ENCODE data around the gene KRTAP4-7.
"Not testable (repeated sequence)": the region's sequence is repeated elsewhere in the genome, so short reads cannot be mapped to it uniquely, and the experiment has no call there.

The KRTAP4-7 gene

DNA sequence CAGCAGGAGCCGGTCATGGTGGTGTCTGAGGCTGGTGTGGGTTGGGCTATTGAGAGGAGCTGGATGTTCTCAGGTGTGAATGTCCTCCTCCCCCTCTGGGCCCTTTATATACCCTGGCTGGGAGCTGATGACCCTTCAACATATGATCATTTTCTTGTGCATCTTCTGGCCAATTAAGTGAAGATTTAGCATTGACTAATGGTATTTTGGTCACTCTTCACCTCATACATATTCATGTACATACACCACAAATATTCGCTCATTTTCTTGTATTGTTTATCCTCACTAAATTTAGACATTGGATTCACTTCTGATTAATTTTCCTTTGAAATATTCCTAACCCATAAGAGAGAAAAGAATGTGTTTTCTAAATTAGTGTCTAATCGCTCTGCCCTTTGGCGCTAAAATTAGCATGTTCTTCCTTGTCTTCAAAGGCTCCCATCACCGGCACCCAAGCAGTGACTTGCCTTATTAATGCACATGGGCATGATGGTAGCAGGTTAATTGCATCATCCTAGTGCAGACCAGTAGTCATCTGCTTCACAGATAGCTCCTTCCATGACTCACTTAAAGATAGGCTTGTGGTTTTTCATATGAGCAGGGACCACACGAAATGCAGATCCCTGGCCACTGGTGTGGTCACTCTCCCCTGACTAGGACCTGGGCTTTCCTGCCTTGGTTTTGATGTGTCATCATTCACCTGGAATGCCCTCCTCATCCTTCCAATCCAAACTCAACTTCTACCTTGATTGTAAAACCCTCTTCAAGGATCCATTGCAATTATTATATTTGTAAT is 17.9 kb upstream of the KRTAP4-7 start, which contains the start of gene KRTAP2-4:
Gene KRTAP2-4, minus strand, starts transcription at position 51 of the 796 bp plus-strand sequence. Its CDS starts 34 bp downstream, at position 17.
- DNase-seq, result no peak

- no peak for DNase-seq
These were observed 16.7 kb upstream of the KRTAP4-7 start for GRCh38 chr17:41067281-41067680.

- DNase-seq, result no peak
These were observed 14.9 kb upstream of the KRTAP4-7 start for GRCh38 chr17:41069031-41069430.

DNA sequence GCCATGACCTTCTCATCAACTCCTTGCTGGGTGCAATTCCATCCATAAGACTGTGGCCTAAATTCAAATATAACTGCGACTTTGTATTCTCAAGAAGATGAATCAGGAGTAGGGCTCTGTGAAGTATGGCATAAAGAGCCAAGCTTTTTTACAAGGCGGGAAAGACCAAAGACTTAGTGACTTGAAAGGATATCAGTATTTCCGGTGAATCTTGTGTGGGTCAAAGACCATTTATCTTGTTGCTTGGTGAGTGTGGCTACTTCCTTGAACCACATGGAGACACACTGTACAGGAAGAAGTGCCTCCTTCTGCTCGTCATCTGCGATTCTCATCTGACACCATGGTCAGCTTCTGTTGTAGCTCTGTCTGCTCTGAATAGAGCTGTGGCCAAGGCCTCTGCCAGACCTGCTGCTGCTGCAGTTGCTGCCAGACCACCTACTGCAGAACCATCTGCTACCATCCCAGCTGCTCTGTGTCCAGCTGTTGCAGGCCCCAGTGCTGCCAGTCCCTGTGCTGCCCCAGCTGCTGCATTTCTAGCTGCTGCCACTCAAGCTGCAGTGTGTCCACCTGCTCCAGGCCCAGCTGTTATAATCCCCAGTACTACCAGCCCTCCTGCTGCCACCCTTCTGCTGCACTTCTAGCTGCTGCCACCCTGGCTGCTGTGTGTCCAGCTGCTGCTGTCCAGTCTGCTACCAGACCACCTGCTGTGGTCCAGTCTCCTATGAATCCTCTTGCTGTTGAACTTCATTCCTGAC is 12.2 kb upstream of the KRTAP4-7 start:
- DNase-seq, result peak in 1 of 3 experiments; percentile 24

- no peak for DNase-seq
These were observed 10.3 kb upstream of the KRTAP4-7 start for GRCh38 chr17:41073676-41074075.

GRCh38 chr17:41076788-41077187 is 7.2 kb upstream of the KRTAP4-7 start:
- no peak for DNase-seq

GRCh38 chr17:41082626-41083025 is 1.3 kb upstream of the KRTAP4-7 start:
- DNase-seq, result peak in 1 of 3 experiments; percentile 12

DNA sequence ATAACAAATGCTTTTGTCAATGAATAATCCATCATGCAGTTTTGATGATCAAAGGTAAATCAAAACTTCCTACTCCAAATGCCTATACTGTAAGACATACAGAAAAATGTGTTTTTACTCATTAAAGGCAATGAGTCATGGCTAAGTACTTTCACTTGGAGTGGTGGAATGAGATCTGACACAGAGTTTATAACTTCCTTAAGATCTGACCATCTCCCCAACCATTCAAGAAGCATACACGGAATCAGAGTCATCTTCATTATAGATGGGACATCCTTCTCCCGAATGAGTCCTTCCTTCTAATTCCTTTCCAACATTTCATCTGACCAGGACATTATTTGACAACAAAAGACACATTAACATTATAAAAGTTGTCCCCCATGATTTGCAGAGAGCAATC is 523 bp upstream of the KRTAP4-7 start:
- not testable (repeated sequence) for DNase-seq

DNA sequence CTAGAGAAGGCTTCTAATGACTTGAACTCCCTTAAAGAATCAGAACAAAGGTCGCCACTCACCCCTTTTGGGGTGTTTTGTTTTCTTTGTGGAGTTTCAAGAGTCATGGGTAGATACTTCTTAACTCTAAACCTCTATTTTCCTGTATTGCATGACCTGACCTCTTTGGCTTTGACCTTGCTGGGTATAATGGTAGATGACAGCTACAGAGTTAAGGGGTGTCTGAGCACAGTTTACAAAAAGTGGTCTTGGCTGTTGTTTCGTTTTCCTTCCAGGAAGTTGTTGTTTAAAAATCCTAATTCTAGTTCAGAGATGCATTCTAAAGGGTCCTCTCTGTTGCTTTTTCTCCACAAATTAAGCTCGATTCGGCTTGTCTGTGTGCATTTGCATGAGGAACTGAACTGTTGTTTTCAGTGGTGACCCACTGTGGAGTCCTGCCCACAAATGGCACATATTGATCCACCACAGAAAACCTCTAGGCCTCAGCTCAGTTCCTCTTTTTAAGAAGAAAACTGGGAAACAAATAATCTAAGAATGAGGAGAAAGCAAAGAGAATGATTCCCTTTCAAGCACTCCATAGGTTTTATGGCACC is 4.9 kb downstream of the KRTAP4-7 start:
- not testable (repeated sequence) for DNase-seq

DNA sequence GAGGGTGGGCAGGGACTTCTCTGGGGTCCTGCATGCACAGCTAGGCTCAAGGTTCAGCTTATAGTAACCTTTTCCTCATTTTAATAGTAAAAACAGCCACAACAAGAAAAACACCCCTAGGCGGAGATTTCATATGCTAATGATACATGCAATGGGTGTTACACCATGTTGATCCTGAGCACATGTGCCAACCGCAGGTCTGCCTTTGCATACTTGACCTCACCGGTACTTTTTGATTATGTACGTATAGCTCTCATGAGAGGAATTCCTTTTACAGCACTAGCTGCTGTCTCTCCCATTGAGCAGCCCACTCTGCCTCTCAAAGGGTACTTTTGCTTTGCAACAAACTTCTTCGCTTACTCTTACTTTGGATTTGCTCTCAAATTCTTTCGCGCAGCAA is 12.1 kb downstream of the KRTAP4-7 start:
- no peak for DNase-seq

- no peak for DNase-seq
These were observed 14.1 kb downstream of the KRTAP4-7 start, which contains the start of gene KRTAP4-8 for GRCh38 chr17:41098042-41098441. Gene KRTAP4-8 (minus strand): TSS chr17:41098142. CDS start chr17:41098084, 58 bp downstream.

DNA sequence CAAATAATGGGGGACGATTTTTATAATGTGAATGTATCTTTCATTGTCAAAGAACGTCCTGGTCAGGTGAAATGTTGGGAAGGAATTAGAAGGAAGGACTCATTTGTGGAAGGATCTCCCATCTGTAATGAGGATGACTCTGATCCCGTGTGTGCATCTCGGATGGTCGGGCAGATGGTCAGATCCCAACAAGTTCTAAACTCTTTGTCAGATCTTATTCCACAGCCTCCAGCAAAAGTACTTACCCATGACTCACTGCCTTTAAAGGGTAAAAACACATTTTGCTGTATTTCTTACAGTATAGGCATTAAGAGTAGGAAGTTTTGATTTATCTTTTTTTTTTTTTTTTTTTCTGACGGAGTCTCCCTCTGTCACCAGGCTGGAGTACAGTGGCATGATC is 14.5 kb downstream of the KRTAP4-7 start:
- DNase-seq, result no peak

DNA sequence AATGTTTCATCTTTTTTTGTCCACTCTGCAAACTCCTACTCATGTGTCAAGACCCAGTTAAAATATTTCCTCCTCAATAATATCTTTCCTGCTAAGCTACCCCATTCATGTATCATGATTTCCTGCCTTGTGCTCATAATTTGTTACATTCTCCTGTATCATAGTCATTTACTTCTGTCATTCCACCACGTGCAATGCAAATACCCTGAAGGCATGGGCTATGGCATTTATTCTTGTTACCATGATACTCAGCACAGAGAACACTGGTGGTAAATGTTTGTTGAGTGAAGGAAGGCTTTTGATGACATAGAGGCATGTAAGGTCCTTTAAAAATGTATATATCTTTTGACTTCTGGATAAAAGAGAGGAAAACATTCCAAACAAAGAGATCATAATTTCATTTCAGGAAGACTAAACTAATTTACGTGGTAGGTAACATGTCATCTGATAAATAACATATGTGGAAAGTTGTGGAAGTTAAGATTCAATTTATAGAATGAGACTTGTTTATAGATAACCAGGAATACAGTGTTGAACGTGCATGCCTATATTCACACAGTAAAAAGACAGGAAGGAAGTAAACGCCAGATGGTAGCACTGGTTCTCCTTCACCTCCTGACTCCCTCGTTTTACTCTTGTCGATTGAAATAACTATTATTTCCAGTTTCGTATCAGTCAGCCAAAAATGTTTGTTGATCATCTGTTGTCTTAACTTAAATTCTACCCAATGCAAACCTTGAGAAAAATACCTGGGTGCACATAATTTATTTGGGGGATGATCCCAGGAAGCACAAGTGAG is 15.9 kb downstream of the KRTAP4-7 start:
- not testable (repeated sequence) for DNase-seq

- DNase-seq, result no peak
These were observed 17.8 kb downstream of the KRTAP4-7 start, which contains the start of gene KRTAP4-16 for GRCh38 chr17:41101586-41102259. Gene KRTAP4-16 (minus strand): TSS chr17:41102209. CDS start chr17:41102209, 0 bp downstream.

DNA sequence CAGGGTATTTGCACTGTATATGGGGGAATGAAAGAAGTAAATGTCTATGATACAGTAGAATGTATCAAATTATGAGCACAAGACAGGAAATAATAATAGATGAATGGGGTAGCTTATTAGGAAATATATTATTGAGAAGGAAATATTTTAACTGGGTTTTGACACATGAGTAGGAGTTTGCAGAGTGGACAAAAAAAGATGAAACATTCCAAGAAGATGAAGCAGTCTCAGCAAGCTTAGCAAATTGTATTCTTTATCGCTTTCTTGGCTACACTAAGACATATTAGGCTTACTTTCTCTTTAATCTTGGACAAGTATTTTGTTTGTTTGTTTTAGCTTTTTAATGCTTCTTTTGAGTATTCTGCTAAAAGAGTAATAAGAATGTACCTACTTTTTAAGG is 19.9 kb downstream of the KRTAP4-7 start:
- no peak for DNase-seq

DNA sequence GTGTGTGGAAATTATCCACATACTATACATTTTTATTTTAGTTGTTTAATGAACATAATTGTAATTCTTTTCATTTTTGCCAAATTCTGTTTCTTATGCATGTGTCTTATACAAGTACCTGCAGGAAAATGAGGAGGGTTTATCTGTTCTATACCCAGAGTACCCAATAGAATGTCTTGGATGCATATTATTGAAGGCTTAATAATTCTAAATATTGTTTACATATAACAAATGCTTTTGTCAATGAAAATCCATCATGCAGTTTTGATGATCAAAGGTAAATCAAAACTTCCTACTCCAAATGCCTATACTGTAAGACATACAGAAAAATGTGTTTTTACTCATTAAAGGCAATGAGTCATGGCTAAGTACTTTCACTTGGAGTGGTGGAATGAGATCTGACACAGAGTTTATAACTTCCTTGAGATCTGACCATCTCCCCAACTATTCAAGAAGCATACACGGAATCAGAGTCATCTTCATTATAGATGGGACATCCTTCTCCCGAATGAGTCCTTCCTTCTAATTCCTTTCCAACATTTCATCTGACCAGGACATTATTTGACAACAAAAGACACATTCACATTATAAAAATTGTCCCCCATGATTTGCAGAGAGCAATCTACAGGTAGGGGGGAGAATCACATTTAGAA is 20.6 kb downstream of the KRTAP4-7 start:
- not testable (repeated sequence) for DNase-seq

DNA sequence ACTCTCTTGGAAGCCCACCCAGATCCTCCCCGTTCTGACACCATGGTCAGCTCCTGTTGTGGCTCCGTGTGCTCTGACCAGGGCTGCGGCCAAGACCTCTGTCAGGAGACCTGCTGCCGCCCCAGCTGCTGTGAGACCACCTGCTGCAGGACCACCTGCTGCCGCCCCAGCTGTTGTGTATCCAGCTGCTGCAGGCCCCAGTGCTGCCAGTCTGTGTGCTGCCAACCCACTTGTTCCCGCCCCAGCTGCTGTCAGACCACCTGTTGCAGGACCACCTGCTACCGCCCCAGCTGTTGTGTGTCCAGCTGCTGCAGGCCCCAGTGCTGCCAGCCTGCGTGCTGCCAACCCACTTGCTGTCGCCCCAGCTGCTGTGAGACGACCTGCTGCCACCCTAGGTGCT is 21.4 kb downstream of the KRTAP4-7 start, which contains the start of gene KRTAP4-9:
Gene KRTAP4-9, plus strand, starts transcription at position 43 of the 400 bp plus-strand sequence. Its CDS starts 0 bp downstream, at position 43.
- DNase-seq, result not testable (repeated sequence)

GRCh38 chr17:41107941-41108450 is 24.0 kb downstream of the KRTAP4-7 start:
- no peak for DNase-seq

DNA sequence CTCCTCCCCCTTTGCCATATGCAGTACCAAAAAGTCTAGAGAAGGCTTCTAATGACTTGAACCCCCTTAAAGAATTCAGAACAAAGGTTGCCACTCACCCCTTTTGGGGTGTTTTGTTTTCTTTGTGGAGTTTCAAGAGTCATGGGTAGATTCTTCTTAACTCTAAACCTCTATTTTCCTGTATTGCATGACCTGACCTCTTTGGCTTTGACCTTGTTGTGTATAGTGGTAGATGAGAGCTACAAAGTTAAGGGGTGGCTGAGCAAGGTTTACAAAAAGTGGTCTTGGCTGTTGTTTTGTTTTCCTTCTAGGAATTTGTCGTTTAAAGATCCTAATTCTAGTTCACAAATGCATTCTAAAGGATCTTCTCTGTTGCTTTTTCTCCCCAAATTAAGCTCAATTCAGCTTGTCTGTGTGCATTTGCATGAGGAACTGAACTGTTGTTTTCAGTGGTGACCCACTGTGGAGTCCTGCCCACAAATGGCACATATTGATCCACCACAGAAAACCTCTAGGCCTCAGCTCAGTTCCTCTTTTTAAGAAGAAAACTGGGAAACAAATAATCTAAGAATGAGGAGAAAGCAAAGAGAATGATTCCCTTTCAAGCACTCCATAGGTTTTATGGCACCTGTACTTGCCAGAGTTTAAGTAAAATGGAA is 24.9 kb downstream of the KRTAP4-7 start:
- DNase-seq, result not testable (repeated sequence)

GRCh38 chr17:41111151-41111885 is 27.4 kb downstream of the KRTAP4-7 start:
- DNase-seq, result no peak
